ENCODE results near the gene PSMB9. TPM values are rescaled to one million over a fixed set of nuclear protein-coding genes. Genes with fewer than 3 reads are reported as not detected.
A peak's percentile ranks its signal among the peaks of the same experiment; 100 is the strongest.

Gene PSMB9
- total RNA-seq, 4 donors from 2014 or later, result 18.4 to 34.3 (median 20.0) TPM

DNA sequence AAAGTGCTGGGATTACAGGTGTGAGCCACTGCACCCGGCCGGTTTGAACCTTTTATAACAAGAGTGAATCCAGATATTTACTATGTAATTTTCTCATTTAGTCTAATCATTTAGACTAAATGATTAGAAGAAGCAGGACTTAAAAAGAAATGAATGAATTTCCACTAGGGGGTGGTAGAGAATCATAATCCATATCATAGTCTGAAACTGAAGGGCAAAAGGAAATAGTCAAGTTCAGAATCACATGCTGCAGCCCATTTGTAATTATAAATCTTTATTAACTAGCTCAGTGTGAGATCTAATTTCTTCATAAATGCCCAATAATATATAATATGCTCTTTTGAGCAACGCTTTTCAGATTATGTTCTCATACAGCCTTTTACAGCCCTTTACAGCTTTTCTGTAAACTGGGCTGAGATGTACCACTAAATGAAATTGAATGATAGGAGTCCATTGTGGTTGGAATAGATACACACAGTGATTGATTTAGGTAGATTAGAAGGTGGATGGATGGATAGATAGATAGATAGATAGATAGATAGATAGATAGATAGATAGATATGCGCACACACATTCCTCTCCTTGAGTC lies 31.8 kb downstream of the PSMB9 start:
- WGBS, 2 donors, result 51 to 68% methylated on average over 4 of the region's 4 CpGs
- no peak for DNase-seq (ENCODE audit: low spot score in 2 of 2)
- H3K4me3 ChIP-seq, result no peak overlapping the region
- H3K9me3 ChIP-seq, result no peaks in the 10 kb centered on the region
- peaks cover 0 to 33% (median 10%) of the 10 kb centered on the region in 4 donors for H3K4me1 ChIP-seq
- H3K27ac ChIP-seq, result peak overlapping the region in 1 of 4 donors; percentile 11
- TF ChIP-seq, protein P1, sequence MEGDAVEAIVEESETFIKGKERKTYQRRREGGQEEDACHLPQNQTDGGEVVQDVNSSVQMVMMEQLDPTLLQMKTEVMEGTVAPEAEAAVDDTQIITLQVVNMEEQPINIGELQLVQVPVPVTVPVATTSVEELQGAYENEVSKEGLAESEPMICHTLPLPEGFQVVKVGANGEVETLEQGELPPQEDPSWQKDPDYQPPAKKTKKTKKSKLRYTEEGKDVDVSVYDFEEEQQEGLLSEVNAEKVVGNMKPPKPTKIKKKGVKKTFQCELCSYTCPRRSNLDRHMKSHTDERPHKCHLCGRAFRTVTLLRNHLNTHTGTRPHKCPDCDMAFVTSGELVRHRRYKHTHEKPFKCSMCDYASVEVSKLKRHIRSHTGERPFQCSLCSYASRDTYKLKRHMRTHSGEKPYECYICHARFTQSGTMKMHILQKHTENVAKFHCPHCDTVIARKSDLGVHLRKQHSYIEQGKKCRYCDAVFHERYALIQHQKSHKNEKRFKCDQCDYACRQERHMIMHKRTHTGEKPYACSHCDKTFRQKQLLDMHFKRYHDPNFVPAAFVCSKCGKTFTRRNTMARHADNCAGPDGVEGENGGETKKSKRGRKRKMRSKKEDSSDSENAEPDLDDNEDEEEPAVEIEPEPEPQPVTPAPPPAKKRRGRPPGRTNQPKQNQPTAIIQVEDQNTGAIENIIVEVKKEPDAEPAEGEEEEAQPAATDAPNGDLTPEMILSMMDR (IDR thresholded peaks at IDR 0.05), result peak; percentile 43 to 78 (median 55)
- TF ChIP-seq EP300 (IDR thresholded peaks at IDR 0.05), result no peak
- no peaks in the 10 kb centered on the region for H3K27me3 ChIP-seq
- H3K36me3 ChIP-seq, result no peaks in the 10 kb centered on the region

DNA sequence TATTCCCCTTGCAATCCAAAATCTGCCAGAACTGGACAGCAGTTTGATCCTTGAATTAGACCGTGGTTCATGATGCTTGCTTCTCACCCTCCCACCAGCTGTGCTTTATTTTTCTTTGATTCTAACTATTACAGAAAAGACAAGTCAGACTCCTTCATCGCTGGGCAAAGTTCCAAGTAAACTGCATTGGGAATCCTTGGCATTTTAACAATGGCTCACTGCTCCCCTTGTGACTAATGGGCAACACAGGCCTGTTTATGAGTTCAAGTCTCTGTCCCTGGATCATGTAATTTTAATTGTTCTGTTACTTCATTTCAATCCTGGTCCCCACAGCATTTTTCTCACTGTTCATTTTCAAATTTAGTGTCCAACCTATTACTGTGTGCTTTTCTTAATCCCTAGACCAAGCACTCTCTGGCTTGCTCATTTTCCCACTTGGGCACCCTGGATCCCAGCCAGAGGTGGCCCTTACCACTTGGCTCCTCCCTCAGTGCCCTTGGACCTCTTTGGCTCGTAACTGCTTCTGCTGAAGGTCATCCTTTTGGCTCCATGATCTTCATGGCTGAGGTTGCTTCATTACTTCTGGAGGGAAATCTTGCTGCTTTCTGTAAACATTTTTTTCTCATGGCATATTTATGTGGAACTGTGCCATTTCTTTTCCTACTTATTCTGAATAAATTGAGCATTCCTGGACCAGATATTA lies 32.8 kb downstream of the PSMB9 start:
- Histone ChIP-seq H3K36me3 (no peaks in the 10 kb centered on the region), H3K9me3 (no peaks in the 10 kb centered on the region), H3K4me1 (peaks cover 0 to 33% (median 10%) of the 10 kb centered on the region in 4 donors), H3K27ac (peak overlapping the region in 3 of 4 donors; percentile 12 to 78 (median 27)), H3K4me3 (no peak overlapping the region), H3K27me3 (no peaks in the 10 kb centered on the region)
- 23 to 27% methylated on average over 3 of the region's 3 CpGs for WGBS, 2 donors
- TF ChIP-seq EP300 (IDR thresholded peaks at IDR 0.05) (no peak), POLR2A (IDR thresholded peaks at IDR 0.05) (no peak)
- TF ChIP-seq, protein P1 (IDR thresholded peaks at IDR 0.05), result no peak
- peak in 1 of 2 donors; percentile 25 for DNase-seq (ENCODE audit: low spot score in 2 of 2)

DNA sequence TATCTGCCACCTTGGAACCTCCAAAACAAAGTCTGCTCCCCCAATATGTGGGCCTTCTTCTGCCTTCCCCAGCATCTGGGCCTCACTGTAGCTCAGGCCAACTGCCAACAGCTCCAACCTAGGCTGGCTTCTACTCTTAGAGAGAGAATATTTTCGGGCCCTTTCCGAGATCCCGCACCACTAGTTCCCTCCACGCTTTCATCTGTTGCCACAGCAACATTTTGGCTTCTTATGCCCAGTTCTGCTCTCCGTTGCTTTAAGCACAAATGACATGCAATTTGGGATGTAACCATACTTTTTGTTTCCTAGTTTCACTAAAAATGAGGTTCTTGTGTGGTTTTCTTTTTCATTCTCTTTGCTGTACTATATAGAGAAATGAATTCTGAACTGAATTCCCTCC lies 33.6 kb downstream of the PSMB9 start:
- peaks cover 0 to 33% (median 10%) of the 10 kb centered on the region in 4 donors for H3K4me1 ChIP-seq
- TF ChIP-seq POLR2A (IDR thresholded peaks at IDR 0.05) (no peak), EP300 (IDR thresholded peaks at IDR 0.05) (no peak)
- TF ChIP-seq, protein P1 (IDR thresholded peaks at IDR 0.05), result no peak
- H3K9me3 ChIP-seq, result no peaks in the 10 kb centered on the region
- no peaks in the 10 kb centered on the region for H3K36me3 ChIP-seq
- H3K4me3 ChIP-seq, result no peak overlapping the region
- 56 to 58% methylated on average over 5 of the region's 5 CpGs for WGBS, 2 donors
- DNase-seq (ENCODE audit: low spot score in 2 of 2), result no peak
- H3K27ac ChIP-seq, result peak overlapping the region in 2 of 4 donors; percentile 12 to 78
- H3K27me3 ChIP-seq, result no peaks in the 10 kb centered on the region

DNA sequence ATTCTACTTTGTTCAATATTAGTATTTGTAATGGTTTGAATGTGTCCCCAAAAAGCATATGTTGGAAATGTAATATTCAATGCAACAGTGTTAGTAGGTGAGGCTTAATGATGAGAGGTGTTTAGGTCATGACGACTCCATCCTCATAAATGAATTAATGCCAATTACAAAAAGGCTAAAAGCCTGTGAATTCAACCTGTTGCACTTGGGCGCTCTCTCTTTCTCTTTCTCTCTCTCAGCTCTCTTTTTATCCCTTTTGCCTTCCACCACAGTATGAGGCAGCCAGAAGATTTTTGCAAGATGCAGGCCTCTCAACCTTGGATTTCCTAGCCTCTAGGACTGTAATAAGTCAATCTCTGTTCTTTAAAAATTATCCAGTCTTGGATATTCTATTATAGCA lies 34.6 kb downstream of the PSMB9 start:
- TF ChIP-seq EP300 (IDR thresholded peaks at IDR 0.05) (no peak), POLR2A (IDR thresholded peaks at IDR 0.05) (no peak)
- TF ChIP-seq, protein P1 (IDR thresholded peaks at IDR 0.05), result no peak
- Histone ChIP-seq H3K4me1 (peaks cover 0 to 35% (median 14%) of the 10 kb centered on the region in 4 donors), H3K27ac (no peak overlapping the region), H3K27me3 (no peaks in the 10 kb centered on the region), H3K36me3 (no peaks in the 10 kb centered on the region), H3K4me3 (no peak overlapping the region), H3K9me3 (no peaks in the 10 kb centered on the region)
- DNase-seq (ENCODE audit: low spot score in 2 of 2), result no peak
- WGBS, 2 donors, result 76% methylated on average over 2 of the region's 2 CpGs

DNA sequence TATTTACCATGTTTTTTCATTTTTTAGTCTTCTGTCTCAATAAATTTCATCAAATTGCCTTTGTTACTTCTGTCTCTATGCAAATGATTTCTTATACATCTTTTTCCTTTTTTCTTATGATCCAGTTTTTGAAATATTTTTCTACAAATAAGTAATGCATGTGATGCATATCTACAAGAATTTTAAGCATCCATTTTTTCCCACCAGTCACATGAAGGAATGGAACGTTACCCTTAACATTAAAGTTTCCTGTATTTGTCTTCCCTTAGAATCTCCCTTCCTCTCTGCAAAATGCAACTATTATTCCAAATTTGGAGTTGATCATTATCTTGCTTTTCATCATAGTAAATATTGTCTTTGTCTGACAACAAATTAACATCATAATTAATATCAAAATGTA lies 35.5 kb downstream of the PSMB9 start:
- no peak overlapping the region for H3K27ac ChIP-seq
- peaks cover 0 to 30% (median 14%) of the 10 kb centered on the region in 4 donors for H3K4me1 ChIP-seq
- TF ChIP-seq, protein P1 (IDR thresholded peaks at IDR 0.05), result no peak
- TF ChIP-seq EP300 (IDR thresholded peaks at IDR 0.05) (no peak), POLR2A (IDR thresholded peaks at IDR 0.05) (no peak)
- no peak overlapping the region for H3K4me3 ChIP-seq
- DNase-seq (ENCODE audit: low spot score in 2 of 2), result no peak
- 26 to 38% methylated on average over 1 of the region's 1 CpG for WGBS, 2 donors
- no peaks in the 10 kb centered on the region for H3K9me3 ChIP-seq
- no peaks in the 10 kb centered on the region for H3K27me3 ChIP-seq
- H3K36me3 ChIP-seq, result no peaks in the 10 kb centered on the region
